IPS-NIHi7 (cell line): ENCODE results near the gene OR2A14.
"Not testable (repeated sequence)": the region's sequence is repeated elsewhere in the genome, so short reads cannot be mapped to it uniquely, and the experiment has no call there.

ENCODE experiments used
- DNase-seq: peaks from one replicate; pipeline ENCODE4 v3.0.0; 2012; ENCODE audit warnings: mixed read lengths; ENCODE audit errors: extremely low spot score

OR2A14 gene

GRCh38 chr7:144158861-144159260 is 35.9 kb downstream of the OR2A14 start:
- no peak for DNase-seq

GRCh38 chr7:144164784-144165183 is 41.8 kb downstream of the OR2A14 start:
- DNase-seq: no peak

- not testable (repeated sequence) for DNase-seq
Observed at GRCh38 chr7:144171594-144172350, 48.8 kb downstream of the OR2A14 start.

- DNase-seq: no peak
Observed at GRCh38 chr7:144174613-144175012, 51.6 kb downstream of the OR2A14 start.

GRCh38 chr7:144178380-144179164 is 55.6 kb downstream of the OR2A14 start:
- DNase-seq: not testable (repeated sequence)

- not testable (repeated sequence) for DNase-seq
Observed at GRCh38 chr7:144179165-144179479, 56.1 kb downstream of the OR2A14 start.
